NCI-H2107 treated with DMSO at 0.1 percent for 48 hours (cell line): ENCODE data around the gene BBOX1.
"Not testable (repeated sequence)": the region's sequence is repeated elsewhere in the genome, so short reads cannot be mapped to it uniquely, and the experiment has no call there.

ENCODE experiments used
- DNase-seq: peaks from one replicate; lab custom pipeline; 2025; ENCODE audit not compliant: unreplicated experiment; lab: John Stamatoyannopoulos, UW

The BBOX1 gene

GRCh38 chr11:27083782-27084181 is 43.2 kb downstream of the BBOX1 start:
- DNase-seq: no peak

DNA sequence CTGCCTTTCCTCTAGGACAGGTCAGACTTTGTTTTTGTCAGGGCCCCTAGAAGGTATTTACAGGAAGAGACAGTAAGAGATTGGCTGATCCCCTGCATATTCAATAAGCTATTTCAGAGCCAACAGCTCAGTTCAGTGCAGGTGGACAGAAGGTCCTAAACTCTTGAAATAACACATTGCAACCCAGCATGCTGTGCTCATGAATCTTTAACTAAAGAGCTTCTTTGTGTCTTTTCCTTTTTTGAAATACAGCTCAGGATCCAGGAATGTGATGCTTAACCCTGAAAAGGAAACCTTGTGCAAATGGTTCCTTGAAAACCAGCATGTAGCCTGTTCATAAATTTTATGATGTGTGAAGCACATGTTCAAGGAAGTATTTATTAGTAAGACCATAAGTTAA is 43.9 kb downstream of the BBOX1 start:
- DNase-seq: no peak

- DNase-seq: no peak
These were observed 44.5 kb downstream of the BBOX1 start for GRCh38 chr11:27085111-27085510.

GRCh38 chr11:27085605-27086004 is 45.0 kb downstream of the BBOX1 start:
- no peak for DNase-seq

DNA sequence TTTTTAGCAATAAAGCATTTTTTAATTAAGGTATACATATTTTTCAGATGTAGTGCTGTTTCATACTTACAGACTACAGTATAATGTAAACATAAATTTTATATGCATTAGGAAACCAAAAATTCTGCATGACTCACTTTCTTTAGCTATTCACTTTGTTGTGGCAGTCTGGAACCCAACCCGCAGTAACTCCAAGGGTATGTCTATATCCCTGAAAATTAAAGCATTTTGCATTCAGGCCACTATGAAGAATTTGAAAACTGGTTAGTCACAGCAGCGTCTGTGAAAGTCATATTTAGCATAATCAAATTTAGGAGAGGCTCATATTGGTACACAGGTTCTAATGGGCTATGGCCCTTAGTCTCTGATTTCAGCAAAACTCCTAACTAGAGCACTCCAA is 46.8 kb downstream of the BBOX1 start:
- DNase-seq: no peak

- DNase-seq: no peak
These were observed 47.7 kb downstream of the BBOX1 start for GRCh38 chr11:27088353-27088752.

GRCh38 chr11:27089746-27090145 is 49.1 kb downstream of the BBOX1 start:
- no peak for DNase-seq

- not testable (repeated sequence) for DNase-seq
These were observed 49.8 kb downstream of the BBOX1 start for GRCh38 chr11:27090357-27090948.

GRCh38 chr11:27094120-27094519 is 53.5 kb downstream of the BBOX1 start:
- no peak for DNase-seq

- no peak for DNase-seq
These were observed 54.4 kb downstream of the BBOX1 start for GRCh38 chr11:27095059-27095458.

- no peak for DNase-seq
These were observed 55.3 kb downstream of the BBOX1 start for GRCh38 chr11:27095887-27096286.

GRCh38 chr11:27097551-27097950 is 56.9 kb downstream of the BBOX1 start:
- no peak for DNase-seq

DNA sequence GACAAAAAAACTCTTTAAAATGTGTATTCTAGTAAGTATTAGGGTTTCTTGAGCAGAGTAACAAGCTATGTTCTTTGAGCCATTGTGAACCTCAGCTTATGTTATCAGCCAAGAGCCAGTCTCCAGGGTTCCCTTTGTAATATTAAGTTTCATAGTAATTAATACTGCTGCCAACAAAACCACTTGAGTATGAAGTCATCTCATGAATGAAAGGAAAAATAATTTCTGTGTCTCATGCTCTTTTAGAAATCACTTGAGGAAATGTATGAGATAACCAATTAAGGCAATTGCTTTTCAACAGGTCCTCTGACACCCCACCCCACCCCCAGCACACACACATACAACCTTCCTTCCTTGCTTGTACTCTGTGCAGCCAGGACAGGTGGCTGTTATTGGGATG is 59.9 kb downstream of the BBOX1 start:
- DNase-seq: peak; percentile 38

DNA sequence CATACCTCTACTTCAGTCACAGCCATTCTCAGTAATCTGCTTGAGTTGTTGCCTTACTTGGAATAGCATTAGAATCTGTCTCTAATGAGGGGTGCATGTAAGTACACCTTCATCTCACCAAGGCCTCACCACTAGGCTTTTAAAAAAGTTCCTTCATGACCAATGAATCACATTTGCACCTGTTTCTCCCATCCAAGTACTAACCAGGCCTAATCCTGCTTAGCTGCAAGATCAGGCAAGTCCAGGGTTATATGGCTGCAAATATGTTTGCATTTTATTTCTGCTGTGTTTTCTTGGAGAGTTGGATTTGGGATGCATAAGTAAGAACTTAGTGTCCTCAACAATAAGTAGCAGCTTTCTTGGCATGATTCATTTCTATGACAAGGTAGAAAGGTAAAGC is 66.9 kb downstream of the BBOX1 start:
- DNase-seq: no peak

GRCh38 chr11:27108809-27109208 is 68.2 kb downstream of the BBOX1 start:
- DNase-seq: no peak

DNA sequence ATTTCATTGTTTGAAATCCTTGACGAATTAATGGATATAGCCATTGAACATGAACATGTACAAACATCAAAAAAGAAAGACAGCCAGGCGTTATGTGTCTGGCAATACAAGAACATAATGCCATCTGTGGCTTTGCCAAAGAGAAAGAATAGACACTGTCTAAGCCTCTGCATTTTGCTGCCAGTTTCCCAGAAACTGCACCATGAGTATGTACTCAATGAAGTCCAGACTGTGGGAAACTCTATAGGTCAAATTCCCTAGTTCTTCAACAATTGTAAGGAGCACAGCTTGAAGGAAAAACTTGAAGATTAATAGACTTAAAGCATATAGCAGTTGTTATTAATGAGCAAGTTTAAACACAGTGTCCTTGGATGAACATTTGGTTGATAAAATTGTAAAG is 71.3 kb downstream of the BBOX1 start:
- DNase-seq: no peak

DNA sequence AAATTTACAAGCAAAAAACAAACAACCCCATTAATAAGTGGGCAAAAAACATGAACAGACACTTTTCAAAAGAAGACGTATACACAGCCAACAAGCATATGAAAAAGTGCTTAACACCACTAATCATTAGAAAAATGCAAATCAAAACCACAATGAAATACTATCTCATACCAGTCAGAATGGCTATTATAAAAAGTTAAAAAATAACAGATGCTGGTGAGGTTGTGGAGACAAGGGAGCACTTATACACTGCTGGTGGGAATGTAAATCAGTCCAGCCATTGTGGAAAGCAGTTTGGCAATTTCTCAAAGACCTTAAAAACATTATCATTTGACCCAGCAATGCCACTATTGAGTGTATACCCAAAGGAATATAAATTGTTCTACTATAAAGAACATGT is 72.3 kb downstream of the BBOX1 start:
- no peak for DNase-seq

DNA sequence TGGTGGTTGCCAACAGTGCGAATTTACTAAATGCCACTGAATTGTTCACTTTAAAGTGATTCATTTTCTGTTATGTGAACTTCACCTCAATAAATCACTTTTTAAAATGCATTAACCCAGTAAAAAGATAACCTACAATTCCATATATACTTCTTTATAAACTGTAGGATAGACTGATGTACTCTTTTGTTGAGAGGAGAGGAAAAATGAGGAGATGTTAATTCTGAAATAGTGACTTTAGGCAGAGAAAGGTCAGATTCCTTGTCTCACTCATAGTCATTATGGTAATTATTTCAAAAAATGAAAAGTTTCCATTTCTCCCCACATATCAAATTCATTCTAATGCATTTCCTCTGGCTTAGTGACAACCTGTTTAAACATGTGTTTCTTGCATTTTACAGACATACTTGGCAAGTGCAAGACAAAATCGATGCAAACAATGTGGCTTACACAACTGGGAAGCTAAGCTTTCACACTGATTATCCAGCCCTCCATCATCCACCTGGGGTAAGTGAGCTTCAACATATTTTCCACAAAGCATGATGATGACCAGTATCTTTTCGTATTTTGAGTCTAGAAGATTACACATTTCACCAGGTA is 74.5 kb downstream of the BBOX1 start:
- DNase-seq: no peak

DNA sequence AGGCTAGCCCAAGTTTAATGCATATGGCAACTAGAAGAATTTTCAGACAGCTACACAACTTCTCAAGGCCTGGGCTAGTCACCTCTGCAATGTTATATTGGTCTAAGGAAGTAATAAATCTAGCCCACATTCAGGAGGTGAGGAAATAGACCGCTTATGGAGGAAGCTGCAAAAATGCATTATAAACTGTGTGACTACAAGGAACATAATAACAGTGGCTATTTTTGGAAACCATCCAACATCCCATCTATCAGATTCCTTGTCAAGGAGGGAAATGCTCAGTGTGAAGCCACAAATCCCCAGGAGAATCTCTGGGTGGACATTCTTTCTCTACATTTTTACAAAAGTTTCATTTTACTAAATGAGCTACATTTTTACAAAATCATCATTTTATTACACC is 76.1 kb downstream of the BBOX1 start:
- DNase-seq: no peak

GRCh38 chr11:27118371-27118770 is 77.8 kb downstream of the BBOX1 start:
- DNase-seq: no peak

DNA sequence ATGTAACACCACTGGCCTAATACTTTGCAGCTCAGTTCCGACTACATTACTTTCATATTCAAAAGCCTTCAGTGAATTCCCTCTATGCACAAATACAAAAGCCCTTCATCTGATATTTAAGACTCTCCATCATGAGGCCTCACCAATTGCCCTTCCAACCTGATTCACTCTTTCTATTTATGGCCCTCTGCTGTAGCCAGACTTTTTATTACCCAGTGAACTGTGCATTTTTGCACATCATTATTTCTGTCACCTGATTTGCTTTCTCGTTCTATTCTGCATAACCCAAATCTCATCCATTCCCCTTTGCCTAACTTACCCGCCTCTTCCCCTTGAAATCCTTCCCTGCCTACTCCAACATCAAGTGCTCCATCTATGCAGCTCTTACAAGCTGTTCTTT is 78.3 kb downstream of the BBOX1 start:
- DNase-seq: no peak

DNA sequence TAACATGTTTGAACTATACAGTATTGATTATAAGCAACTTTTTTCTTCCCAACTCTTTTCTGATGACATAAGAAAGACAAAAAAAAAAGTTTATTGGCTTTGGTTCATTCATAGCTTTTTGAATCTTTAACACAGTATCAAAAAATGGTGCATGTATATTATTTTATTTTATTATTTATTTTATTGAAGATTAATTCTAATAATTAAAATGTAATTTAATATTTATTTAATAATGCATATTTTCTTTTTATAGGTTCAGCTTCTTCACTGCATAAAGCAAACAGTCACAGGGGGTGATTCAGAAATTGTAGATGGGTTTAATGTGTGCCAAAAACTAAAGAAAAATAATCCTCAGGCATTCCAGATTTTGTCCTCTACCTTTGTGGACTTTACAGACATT is 78.8 kb downstream of the BBOX1 start:
- DNase-seq: no peak

DNA sequence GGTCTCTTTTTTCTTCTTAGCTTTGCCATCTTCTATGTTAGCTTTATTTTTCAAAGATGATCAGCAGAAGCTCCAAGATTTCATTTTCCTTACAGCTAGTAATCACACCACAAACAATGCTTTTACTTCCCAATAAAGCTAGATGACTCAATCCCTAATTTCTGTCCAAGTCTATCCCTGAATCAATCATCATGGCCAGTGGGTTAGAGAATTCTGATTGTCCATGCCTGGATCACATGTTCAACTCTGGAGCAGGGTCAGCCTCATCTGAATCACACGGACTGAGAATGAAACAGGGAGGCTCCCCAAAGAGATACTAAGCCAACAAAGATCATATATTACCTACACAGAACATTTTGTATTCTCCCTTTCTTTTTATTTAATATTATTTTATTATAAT is 79.6 kb downstream of the BBOX1 start:
- DNase-seq: no peak
